Skeletal muscle cell (primary cell): ENCODE results near the gene FXYD3.
A peak's percentile ranks its signal among the peaks of the same experiment; 100 is the strongest.

Experiments used
- DNase-seq: peaks from one replicate; pipeline ENCODE4 v3.0.0-alpha.2; 2010; ENCODE audit warnings: low read depth
- H3K4me3 ChIP-seq: 2 replicates; pipeline ENCODE4 v1.5.1; 2011; ENCODE audit warnings: low read depth, mild to moderate bottlenecking, control low read depth, low read length, moderate library complexity

FXYD3 gene

DNA sequence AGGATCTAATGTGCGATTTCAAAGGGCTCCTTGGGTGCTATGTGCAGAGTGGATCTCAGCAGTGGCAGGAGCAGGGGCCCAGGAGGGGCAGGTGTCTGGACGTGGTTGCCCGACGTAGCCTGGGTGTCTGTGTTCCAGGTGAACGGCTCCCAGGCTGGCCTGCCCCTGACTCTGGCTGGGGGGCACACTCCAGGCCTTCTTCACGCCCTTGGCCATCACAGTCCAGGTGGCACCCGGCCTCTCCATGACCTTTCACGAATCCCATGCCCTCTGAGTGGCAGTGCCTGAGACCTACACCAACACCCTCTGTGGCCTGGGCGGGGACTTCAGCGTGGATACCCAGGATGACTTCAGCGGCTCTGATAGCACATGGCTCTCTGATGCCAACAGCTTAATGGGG lies 11.3 kb upstream of the FXYD3 start:
- no peak for DNase-seq
- no peak overlapping the region for H3K4me3 ChIP-seq

DNA sequence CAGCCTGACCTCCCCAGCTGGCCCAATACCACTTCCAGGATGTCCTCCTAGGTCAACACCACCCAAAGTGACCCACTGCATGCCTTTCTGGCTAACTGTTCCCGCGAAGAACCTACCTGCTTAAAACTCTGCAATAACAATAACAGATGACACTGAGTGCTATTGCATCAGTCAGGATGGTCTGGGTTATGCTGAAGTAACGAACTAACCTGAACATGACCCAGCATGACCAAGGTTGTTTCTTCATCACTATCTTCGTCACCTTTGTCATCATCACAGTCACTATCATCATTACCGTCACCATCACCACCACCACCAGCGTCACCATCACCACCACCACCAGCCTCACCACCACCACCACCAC lies 10.6 kb upstream of the FXYD3 start:
- H3K4me3 ChIP-seq, result no peak overlapping the region
- no peak for DNase-seq

DNA sequence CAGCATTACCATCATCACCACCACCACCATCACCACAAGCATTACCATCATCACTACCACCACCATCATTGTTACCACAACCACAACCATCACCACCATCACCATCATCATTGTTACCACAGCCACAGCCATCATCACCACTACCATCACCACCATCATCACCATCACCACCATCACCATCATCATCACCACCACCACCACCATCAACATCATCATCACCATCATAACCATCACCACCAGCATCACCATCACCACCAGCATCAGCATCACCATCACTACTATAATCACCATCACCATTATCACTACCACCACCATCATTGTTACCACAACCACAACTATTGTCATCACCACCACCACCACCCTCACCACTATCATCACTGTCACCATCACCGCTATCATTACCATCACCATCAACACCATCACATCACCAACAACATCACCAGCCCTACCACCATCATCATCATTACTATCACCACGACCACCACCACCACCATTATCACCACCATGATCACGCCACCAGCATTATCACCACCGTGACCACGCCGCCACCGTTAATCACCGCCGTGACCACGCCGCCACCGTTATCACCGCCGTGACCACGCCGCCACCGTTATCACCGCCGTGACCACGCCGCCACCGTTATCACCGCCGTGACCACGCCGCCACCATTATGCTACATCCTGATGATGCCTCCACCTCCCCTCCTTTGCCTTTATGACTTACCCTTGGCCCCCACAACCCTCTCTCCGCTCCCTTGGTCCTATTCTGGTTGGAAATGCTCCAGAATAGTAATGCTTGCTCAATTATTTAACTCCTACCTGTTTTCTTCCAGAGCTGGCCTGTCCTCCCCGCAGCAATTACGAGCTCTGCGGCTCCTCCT lies 10.0 kb upstream of the FXYD3 start:
- no peak overlapping the region for H3K4me3 ChIP-seq
- DNase-seq, result no peak

DNA sequence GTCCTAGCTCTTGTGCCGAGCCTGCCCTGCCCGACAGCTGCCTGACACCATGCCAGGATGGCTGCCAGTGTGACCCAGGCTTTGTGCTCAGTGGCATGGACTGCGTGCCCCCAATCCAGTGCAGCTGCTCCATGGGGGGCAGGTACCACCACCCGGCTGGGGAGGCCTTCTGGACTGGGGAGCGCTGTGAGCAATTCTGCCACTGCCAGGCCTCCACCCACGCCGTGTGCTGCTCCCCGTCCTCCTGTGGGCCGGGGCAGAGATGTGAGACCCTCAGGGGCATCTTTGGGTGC lies 9.4 kb upstream of the FXYD3 start:
- H3K4me3 ChIP-seq, result no peak overlapping the region
- DNase-seq, result no peak

DNA sequence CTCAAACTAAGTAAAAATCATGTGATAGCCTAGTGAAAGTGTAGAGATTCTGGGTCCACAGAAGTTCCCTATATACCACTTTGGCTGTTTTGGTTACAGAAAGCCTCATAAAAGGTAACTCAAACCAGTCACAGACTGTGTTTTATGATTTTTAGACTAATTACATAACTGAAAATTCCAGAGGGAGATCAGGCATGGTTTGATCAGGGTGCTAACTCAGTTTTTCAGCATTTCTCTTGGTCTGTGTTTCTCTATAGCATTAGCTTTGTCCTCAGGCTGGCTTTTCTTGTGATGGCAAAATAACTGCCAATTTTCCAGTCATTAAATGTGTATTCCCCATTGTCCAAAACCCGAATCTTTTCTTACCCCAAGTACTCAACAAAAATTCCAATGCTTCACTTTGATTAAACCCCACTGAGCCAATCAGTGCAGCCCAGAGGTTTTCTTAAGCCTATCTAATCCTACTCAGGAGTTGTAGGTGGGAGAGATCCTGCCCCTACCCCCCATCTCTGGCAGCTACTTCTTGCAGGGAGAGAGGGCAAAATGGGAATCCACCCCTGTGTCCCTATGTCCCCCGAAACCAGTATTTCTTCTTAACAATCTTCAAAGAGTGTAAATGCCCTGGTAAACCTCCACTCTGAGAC lies 8.6 kb upstream of the FXYD3 start:
- no peak for DNase-seq
- no peak overlapping the region for H3K4me3 ChIP-seq

DNA sequence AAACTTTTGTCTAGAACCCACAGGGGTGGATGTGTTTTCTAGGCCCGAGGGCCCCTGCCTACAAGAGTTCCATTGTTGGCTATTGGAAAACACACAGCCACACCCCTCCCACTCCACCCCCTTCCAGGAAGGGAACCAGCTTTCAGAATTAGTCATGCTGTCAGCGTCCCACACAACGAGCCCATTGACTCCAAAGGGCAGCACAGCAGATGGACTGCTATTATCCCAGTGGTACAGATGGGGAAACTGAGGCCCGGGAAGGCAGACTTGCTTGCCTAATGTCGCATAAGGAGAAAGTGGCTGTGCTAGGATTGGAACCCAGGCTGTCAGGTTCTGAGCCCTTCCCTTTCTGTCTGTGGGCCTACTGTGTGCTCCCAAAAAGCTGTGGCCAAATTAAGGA lies 8.1 kb upstream of the FXYD3 start:
- no peak for DNase-seq
- no peak overlapping the region for H3K4me3 ChIP-seq

DNA sequence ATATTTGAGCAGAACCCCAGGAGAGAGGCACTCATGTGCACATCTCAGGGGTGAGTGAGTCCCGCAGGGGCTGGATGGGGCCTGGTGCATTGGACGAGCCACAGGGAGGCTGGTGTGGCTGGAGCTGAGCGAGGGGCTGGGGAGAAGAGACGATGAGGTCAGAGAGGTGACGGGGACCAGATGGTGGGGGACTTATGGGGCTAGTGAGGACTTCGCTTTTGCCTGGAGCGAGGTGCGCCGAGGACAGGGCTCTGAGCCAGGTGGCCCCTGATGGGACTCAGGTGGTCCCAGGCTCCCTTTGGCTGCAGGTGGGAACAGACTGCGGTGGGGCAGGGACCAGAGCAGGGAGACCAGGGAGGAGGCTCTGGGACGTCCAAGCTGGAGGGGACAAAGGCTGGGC lies 6.9 kb upstream of the FXYD3 start:
- no peak overlapping the region for H3K4me3 ChIP-seq
- DNase-seq, result no peak

DNA sequence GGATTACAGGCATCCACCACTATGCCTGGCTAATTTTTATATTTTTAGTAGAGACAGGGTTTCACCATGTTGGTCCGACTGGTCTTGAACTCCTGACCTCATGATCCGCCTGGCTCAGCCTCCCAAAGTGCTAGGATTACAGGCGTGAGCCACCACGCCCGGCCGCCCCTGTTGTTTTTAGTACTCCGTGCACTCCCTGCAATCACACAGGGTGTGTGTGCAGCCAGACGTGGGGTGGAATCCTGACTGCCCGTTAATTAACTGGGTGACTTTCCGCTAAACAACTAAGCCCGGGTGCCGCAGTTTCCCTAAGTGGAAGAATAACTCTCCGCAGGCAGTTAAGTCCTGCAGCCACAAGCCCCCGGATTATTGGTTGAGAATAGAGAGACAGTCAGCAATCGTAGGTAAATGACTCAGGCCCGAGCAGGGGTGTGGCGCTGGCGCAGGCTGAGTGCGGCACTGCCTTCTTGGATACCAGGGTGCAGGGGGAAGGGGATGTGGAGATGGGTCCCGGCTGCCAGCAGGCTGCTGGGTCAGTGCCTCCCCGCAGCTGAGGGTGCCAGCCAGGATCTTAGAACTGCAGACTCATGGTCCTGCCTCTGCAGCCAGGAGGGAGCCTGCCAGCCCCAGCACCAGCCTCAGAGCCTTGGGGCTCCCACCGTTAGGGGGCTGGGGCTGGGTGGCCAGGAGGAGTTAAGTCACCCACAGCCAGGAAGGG lies 6.1 kb upstream of the FXYD3 start:
- DNase-seq, result no peak
- H3K4me3 ChIP-seq, result no peak overlapping the region

DNA sequence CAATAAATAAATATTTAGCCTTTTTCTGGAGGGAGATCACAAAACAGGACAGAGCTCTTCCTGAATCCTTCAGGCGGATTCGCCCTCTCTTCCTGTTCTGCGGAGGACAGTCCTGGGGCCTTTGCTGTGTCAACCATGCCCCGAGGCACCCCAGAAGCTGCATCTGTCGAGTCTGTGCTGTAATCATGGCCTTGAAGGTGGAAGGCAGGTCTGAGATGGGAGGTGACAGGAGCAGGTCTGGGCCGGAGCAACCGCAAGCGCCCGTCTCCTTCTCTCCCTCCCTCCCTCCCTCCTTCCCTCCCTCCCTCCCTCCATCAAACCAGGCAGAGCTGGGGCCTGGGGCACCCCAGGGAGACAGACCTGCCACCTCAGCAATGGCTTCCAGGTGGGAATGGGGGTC lies 4.6 kb upstream of the FXYD3 start:
- no peak for DNase-seq
- H3K4me3 ChIP-seq, result no peak overlapping the region

DNA sequence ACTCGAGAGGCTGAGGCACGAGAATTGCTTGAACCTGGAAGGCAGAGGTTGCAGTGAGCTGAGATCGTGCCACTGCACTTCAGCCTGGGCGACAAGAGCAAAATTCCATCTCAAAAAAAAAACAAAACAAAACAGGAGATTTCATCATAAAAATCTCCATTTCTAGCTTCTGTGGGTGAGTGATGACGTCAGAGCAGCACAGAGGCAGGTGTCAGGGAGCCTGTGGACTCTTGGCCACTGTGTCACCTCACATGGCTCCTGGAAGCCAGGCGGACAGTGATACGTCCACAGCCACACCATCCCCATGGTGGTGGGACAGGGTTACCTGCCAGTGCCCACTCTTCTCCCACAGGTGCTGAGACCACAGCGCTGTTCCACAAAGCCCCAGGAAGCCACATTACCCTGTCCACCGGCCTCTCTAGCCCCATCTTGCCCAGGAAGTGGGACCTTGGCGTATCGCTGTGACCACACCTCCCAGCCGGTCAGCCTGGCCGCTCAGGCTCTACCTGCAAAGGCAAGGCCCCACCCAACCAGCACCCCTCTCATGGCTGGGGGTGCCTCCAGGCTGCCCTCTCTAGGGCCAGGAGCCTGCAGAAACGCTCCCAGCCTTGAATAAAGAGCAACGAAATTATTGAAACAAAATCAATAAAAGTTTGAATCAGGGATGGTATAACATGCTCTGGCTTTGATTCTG lies 2.5 kb upstream of the FXYD3 start:
- no peak for DNase-seq
- no peak overlapping the region for H3K4me3 ChIP-seq

DNA sequence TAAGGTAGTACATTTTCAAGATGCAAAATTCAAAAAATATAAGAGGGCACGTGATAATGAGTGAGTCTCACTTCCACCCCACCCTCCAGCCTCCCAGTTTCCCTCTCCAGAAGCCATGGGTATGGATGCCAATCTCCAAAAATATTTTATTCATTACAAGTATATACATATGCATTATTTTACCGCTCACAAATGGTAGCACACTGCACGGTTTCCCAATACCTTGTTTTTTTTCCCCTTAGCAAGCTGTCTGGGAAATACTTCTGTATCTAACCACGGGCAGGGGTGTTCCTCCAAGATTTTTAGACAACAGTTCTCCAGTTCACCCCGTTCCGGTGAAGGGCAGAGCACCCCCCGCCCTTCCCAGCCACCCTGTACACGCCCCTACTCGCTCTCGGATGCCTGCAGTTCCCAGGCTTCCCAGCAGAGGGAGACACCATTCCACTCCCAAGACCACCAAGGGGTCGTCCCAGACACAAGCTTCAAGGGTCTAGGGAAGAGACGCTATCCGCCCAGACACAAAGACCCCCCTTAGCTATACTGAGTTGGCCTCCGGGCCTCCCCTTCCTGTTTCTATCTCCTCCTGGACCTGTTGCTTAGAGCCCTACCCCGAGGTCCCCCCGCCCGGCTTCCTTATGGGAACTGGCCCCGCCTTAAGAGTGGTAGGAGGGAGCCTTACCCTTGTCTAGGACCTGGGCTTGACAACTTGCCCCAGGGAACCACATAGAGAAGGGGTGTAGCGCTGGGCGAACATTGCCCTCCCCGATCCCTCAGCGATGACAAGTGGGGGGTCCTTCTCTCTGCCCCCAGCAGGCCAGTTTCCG lies 1.1 kb upstream of the FXYD3 start:
- DNase-seq, result no peak
- H3K4me3 ChIP-seq, result peak overlapping the region; percentile 26

DNA sequence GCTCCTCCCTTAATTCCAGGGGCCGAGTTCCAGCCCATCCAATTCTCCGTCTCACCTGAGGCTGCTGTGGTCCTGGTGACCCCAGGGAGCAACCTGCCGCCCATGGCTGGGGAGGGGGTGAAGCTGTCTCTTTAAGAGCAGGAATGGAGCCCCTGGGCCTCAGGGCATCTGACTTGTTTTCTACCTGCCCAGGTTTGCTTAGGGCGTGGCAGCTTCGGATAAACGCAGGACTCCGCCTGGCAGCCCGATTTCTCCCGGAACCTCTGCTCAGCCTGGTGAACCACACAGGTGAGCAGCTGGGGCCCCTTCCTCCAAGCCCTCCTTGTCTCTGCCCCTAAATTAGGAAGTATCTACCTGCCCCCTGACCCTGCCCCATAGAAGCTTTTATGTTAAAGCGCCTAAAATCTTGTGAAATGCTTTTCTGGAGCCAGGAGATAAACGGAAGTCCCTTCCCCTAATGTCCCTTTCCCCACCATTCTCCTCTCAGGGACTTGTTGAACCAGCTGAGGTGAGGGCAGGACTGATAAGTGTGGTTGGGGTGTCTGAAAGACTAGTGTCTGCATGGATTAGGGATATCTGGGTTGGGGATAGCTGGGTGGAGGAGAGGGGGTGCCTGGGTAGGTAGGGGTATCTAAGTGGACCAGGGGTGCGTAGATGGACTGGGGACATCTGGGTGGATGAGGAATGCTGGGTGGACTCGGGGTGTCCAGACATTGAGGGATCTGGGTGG lies 614 bp downstream of the FXYD3 start:
- H3K4me3 ChIP-seq, result no peak overlapping the region

DNA sequence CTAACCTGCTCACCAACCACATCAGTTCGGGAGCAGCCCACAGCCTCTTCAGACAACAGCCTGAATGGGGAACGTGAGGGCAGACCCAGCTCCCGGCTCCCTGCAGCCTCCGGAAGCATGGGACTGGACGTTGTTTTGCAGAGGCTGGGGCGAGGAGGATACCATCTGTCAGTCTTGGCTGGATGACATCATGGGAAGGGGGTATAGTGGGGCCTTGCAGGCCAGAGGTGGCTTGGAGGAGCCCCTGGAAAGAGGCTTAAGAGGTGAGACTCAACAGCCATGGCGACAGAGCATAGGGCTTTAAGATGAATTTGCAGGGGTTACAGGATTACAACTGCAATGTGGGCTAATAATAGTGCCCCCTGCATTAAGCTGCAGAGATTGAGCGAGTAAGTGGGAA lies 1.5 kb downstream of the FXYD3 start:
- H3K4me3 ChIP-seq, result no peak overlapping the region
- no peak for DNase-seq

More for the DNA sequence above, 614 bp downstream of the FXYD3 start:
- DNase-seq, result no peak

DNA sequence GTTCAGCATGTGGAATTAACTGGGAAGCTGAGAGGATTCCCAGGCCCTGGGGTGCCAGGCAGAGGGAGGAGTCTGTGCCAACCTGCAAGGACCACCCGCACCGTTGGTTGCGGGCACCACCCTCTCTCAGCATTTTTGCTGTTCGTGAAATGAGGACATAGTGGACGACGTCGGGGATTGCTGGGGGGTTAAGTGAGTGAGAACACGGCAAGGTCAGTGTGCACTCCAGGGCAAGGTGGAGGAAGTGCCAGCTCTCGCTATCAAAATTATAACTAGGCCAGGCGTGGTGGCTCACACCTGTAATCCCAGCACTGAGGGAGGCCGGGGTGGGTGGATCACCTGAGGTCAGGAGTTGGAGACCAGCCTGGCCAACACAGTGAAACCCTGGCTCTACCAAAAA lies 2.2 kb downstream of the FXYD3 start:
- H3K4me3 ChIP-seq, result no peak overlapping the region

DNA sequence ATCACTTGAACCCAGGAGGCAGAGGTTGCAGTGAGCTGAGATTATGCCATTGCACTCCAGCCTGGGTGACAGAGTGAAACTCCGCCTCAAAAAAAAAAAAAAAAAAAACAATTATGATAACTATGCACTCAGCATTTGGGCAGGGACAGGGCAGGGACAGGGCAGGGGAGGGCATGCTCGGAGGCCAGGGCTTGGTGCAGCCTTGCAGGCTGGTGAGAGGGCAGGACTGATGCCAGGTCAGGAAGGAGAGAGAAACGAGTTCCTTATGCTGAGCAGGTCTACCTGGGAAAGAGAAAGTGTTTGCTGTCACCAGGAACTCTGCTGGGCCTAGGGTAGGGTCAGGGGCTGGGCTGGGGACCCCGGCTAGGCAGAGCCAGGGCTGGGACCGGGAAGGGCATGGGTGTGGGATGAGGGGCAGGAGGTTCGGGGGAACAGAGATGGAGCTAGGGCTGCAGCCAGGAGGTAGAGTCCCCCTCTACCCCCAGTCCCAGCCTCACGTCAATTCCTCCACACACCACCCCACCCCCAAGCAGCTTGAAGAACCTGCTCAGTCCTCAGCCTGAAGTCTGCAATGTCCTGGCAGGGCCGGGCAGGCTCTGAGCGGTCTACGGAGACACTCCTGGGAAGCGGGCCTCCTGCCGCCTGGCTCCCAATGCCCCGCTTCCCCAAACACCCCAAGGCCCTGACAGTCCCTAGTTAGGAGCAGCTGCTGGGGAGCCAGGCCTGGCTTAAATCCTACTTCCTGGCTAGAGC lies 2.8 kb downstream of the FXYD3 start:
- H3K4me3 ChIP-seq, result no peak overlapping the region
- DNase-seq, result no peak

More for the DNA sequence above, 2.2 kb downstream of the FXYD3 start:
- no peak for DNase-seq

DNA sequence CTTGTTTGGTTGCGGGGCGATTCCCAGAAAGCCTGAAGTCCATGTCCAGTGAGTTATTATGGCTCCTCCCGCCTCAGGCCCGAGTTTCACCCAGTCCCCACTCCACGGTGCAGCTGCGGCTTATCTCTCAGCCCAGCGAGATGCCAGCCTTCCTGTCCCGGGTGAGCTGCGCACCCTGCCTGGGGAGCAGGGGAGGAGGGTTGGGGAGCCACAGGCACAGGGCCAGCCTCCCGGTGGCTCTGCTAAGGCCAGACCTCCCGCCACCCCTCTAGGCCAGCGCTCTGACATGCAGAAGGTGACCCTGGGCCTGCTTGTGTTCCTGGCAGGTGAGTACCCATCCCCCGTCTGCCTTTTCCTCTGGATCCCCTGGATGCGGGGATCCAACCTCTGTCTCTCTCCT lies 3.5 kb downstream of the FXYD3 start:
- H3K4me3 ChIP-seq, result no peak overlapping the region
- DNase-seq, result no peak

DNA sequence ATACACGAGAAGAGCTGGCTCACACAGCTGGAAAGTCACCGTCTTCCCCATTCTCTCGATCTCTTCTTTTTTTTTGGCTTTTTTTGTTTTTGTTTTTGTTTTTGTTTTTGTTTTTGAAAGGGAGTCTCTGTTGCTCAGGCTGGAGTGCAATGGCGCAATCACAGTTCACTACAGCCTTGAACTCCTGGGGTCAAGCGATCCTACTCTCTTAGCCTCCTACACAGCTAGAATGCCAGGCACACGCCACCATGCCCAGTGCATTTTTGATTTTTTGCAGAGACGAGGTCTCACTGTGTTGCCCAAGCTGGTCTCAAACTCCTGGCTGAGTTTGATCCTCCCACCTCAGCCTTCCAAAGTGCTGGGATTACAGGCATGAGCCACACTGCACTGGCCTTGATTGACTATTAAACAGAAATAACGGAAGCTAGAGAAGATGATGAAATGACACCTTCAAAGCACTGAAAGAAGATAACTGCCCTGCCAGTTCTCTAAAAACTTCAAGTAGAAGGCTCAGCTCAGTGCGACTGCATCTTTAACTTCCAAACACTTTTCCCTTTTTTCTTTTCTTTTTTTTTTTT lies 4.0 kb downstream of the FXYD3 start:
- no peak overlapping the region for H3K4me3 ChIP-seq
- DNase-seq, result no peak

DNA sequence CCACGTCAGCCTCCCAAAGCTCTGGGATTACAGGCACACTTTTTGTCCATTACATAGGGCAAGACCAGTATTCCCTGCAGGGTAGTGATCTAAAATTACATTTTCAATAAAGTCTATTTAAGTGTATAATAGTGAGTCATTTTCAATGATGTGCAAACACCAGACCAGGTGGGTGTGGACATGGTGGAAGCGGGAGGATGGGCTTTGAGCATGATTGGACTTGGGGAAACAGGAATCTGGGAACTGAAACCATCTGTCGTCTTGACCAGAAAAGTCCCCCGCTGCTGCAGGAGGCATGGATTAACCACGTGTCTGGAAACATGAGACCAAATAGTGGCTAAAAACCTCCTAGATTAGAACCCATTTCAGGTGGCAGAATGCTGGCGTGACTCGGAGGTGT lies 4.9 kb downstream of the FXYD3 start:
- no peak overlapping the region for H3K4me3 ChIP-seq
- peak; percentile 85 for DNase-seq
